T-helper 2 cell (primary cell): ENCODE data around the gene ELAC1.
"Not testable (repeated sequence)": the region's sequence is repeated elsewhere in the genome, so short reads cannot be mapped to it uniquely, and the experiment has no call there.

Experiments used
- DNase-seq, 5 experiments: peaks; one replicate each; pipeline versions ENCODE4 v3.0.0 to v3.0.0-alpha.2; 2012 to 2022

ELAC1 gene

GRCh38 chr18:50973367-50974126, 5.7 kb downstream of the ELAC1 start:
- peak in 1 of 5 experiments; percentile 21 for DNase-seq

DNA sequence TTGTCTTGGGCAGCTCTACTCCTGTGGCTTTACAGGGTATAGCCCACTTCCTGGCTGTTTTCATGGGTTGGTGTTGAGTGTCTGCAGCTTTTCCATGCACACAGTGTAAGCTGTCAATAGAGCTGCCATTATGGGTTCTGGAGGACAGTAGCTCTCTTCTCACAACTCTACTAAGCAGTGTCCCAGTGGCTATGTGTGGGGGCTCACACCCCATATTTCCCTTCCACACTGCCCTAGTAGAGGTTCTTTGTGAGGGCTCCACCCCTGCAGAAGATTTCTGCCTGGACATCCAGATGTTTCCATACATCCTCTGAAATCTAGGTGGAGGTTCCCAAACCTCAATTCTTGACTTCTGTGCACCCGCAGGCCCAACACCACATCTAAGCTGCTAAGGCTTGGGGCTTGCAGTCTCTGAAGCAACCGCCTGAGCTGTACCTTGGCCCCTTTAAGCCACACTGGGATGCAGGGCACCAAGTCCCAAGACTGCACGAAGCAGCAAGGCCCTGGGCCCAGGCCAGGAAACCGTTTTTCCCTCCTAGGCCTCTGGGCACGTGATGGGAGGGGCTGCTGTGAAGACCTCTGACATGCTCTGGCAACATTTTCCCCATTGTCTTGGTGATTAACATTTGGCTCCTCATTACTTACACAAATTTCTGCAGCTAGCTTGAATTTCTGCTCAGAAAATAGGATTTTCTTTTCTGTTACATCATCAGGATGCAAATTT, 9.4 kb downstream of the ELAC1 start:
- no peak for DNase-seq

DNA sequence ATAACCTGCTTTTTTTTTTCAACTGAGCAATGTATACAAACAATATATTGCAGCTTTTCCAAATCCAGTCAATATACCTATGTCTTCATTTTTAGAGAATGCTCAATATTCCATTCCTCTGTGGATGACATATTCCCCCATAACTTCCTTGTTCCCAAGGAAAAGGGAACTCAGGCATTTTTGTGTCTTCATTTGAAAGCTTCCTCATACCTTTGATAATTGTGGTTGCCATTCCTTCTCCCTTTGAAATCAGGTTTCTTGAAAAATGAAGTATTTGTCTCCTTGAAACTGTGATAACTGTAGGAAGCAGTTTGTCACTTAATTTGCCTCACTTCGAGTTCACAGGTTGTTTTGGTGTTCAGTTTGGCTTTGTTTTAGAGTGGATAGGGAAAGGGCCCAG, 13.5 kb downstream of the ELAC1 start:
- no peak for DNase-seq

DNA sequence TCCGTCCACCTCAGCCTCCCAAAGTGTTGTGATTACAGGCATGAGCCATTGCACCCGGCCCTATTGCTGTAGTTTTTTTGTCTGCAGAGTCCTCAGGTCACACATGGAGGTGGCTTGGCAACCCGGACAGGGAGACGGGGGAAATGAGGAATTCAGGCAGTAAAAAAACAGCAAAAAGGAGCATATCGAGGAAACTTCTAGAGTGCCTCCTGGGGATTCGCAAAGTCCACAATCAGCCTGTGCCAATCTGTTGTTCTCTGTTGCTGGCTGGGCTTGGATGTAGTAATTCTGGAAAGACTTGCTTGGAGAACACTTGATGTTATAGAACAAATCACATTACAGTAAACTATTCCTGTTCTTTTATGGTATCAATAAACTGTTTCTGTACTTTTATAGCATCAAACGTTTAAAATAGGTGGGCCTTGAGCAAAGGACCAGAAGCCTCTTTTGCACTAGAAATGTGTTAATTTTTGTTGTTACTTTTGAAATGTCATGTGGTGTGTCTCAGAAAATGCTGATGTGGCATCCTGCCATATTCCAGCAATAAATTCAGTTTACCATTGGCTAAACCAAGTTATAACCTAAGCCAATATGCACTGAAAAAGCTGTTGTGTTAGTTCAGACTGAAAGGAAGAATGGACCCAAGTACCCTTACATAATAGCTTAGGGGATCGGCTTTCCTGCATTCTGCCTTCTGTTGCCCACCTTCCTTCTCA, 14.4 kb downstream of the ELAC1 start:
- no peak for DNase-seq

- no peak for DNase-seq
Measured at GRCh38 chr18:50982802-50983179, 15.0 kb downstream of the ELAC1 start.

DNA sequence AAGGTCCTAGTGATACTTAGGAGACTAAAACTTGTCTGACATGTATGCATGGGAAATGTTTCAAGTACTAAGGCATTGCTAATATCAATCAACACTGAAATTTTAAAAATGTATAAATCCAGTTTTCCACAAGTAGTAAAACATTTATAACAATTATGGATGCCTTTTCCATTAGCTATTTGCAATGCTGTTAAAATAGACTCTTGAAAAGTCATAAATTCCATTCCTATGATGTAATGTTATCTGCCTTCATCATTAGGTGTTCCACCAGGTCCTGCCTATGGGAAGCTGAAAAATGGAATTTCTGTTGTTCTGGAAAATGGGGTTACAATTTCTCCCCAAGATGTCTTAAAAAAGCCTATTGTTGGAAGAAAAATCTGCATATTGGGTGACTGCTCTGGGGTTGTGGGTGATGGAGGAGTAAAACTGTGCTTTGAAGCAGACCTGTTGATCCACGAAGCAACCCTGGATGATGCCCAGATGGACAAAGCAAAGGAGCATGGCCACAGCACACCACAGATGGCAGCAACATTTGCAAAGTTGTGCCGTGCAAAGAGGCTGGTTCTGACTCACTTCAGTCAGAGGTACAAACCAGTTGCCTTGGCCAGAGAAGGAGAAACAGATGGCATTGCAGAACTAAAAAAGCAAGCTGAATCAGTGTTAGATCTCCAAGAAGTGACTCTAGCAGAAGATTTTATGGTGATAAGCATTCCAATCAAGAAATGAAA, 18.7 kb downstream of the ELAC1 start:
- DNase-seq = no peak

DNA sequence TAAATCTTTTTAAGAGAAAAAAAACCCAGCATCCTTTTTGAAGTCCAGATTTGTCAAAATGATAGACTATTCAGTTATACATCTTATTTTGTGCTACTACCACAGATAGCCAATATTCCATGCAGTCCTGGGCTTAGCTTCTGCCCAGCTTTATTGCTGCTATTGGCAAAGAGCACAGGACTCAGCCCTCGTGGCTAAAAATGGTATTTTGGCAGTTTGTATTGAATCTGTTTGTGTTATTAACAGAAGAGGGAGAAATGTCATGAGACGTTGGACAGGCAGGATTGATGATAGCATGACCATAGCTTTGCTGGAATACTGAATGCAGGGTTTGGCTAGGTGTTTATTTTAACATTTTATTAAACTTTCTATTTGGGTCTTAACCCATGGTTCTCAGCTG, 19.4 kb downstream of the ELAC1 start:
- no peak for DNase-seq

GRCh38 chr18:50989711-50990110, 21.9 kb downstream of the ELAC1 start:
- DNase-seq = no peak

- no peak for DNase-seq
Measured at GRCh38 chr18:50992351-50992762, 24.5 kb downstream of the ELAC1 start.

DNA sequence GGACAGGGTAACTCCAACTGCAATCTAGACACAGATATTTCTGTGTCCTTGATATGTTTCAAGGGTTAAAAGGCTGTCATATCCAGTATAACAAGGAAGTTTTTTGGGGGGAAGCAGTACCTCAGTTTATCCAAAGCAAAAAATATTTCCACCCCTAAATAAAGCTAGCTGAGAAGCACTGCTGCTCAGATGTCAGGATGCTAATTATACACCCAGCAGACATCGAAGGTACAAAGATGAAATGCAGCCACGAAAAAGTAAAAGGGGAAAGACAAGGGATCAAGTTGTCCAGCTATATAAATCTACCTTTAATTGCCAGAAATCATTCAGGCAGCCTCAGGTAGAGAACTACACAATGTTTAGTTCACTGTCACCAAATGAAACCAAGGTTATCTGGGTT, 26.2 kb downstream of the ELAC1 start:
- no peak for DNase-seq

GRCh38 chr18:51003174-51003573, 35.3 kb downstream of the ELAC1 start:
- DNase-seq = not testable (repeated sequence)

GRCh38 chr18:51006061-51006818, 38.4 kb downstream of the ELAC1 start:
- no peak for DNase-seq

GRCh38 chr18:51006948-51007789, 39.3 kb downstream of the ELAC1 start:
- DNase-seq = no peak

- no peak for DNase-seq
Measured at GRCh38 chr18:51007790-51008139, 39.9 kb downstream of the ELAC1 start.

- no peak for DNase-seq
Measured at GRCh38 chr18:51009072-51009471, 41.2 kb downstream of the ELAC1 start.

GRCh38 chr18:51010218-51010617, 42.4 kb downstream of the ELAC1 start:
- no peak for DNase-seq

DNA sequence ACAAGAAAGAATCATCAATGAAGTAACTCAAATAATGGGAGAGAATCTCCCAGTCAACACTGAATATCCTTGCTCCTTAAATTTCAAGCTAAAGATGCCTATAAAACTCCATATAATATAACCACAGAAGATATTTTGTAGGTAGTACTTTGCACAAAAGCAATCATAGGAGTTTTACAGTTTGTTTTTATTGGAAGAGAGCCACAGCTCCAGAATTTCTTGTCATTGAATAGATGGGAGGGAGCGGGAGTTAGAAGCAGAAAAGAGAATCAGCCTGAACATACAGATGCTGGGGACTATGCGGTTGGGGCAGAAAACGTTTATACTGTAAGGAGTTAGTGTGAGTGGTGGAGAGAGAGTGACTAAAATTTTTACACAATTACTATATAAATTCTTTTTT, 43.9 kb downstream of the ELAC1 start:
- no peak for DNase-seq

DNA sequence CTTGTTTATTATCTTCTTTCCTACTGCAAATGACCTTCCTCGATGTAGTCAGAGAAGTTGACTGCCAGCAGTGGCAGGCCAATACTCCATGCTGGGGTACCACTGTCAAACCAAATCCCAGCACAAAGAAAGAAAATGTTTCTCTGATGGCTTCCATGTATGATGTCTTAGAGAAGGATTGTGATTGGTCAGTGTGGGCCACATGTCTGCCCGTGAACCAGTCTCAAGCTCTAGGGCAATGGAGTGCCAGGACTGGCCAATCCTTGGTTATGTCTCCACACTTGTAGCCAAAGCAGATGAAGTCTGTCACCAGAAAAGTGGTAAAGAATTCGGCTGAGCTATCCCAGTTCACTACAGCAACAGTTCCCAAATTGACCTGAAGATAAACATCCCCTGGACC, 44.6 kb downstream of the ELAC1 start:
- DNase-seq = no peak

DNA sequence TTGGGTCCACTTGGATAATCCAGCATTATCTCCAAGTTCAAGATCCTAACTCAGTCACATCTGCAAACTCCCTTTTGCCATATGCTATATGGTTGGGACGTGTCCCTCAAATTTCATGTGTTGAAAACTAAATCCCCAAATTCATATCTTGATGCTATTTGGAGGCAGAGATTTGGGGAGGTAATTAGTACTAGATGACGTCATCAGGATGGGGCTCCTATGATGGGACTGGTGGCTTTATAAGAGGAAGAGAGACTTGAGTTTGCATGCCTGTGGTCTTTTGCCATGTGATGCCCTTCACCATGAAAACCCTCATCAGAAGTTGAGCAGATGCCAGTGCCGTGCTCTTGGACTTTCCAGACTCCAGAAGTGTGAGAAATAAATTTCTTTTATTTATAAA, 45.4 kb downstream of the ELAC1 start:
- DNase-seq = no peak

DNA sequence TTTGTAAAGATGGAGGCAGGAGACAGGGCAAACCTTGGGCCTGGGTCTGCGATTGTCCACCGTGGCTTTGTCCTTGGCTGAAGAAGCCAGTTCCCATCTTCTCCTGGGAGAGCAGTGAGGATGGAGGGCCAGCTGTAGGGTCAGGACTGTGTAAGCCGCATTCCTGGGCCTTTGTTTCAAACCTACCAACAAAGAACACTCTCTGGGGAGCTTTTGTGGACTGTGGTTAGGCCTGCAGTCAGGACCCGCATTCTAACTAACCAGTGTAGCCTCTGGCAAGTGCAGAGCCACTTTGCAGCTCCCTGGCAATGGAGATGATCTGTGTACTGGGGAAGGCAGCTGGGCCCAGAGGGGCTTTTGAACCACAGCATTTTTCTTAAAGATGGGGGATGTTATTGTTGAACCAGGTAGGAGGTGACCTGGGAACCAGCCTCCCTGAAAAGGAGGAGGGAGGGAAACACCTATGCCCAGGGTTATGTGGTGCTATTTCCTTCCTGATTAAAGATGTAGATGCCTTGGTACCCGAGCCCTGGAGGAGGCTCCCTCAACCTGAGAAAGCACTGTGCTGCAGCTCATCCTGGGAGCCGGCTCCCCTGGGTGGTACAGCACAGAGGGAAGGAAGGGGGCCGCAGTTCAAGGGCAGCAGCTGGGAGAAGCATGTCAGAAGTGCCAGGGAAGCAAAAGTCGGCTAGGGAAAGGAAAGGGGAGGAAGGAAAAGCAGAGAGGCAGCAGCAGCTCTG, 49.5 kb downstream of the ELAC1 start:
- DNase-seq = no peak

- no peak for DNase-seq
Measured at GRCh38 chr18:51020536-51020935, 52.7 kb downstream of the ELAC1 start.
